Endodermal cell (in vitro differentiated cells): ENCODE results near the gene CDH13. TPM values are rescaled to one million over a fixed set of nuclear protein-coding genes. Genes with fewer than 3 reads are reported as not detected.

Source experiments
- DNase-seq: peaks from one replicate; pipeline ENCODE4 v3.0.0-alpha.2; 2017
- H3K27ac ChIP-seq: 2 replicates; pipeline ENCODE4 v1.5.1; 2013; ENCODE audit warnings: mild to moderate bottlenecking, low read depth, low read length, moderate library complexity
- H3K27me3 ChIP-seq: 2 replicates; pipeline ENCODE4 v1.6.1; 2013; ENCODE audit warnings: mild to moderate bottlenecking, low read length, moderate library complexity; ENCODE audit not compliant: insufficient read depth, control insufficient read depth, poor library complexity, severe bottlenecking
- H3K36me3 ChIP-seq: 2 replicates; pipeline ENCODE4 v1.7.0; 2013; ENCODE audit warnings: mild to moderate bottlenecking, low read length, moderate library complexity; ENCODE audit not compliant: control insufficient read depth, insufficient read depth
- H3K4me1 ChIP-seq: one replicate; pipeline ENCODE4 v1.7.0; 2013; ENCODE audit warnings: low read length; ENCODE audit not compliant: control insufficient read depth, insufficient read depth
- H3K4me3 ChIP-seq: 2 replicates; pipeline ENCODE4 v1.5.1; 2013; ENCODE audit warnings: mild to moderate bottlenecking, low read length, moderate library complexity
- H3K9ac ChIP-seq: 2 replicates; pipeline ENCODE4 v1.6.1; 2013; ENCODE audit warnings: mild to moderate bottlenecking, low read length, moderate library complexity; ENCODE audit not compliant: poor library complexity, severe bottlenecking; ENCODE audit errors: extremely low read depth
- H3K9me3 ChIP-seq: 2 replicates; pipeline ENCODE4 v1.6.1; 2013; ENCODE audit warnings: mild to moderate bottlenecking, low read length, moderate library complexity; ENCODE audit not compliant: control insufficient read depth
- H3K27ac Mint-ChIP-seq: 2 replicates; pipeline ENCODE4 v1.8.0; 2020; ENCODE audit warnings: mixed read lengths
- H3K27me3 Mint-ChIP-seq: 2 replicates; pipeline ENCODE4 v1.8.0; 2021; ENCODE audit warnings: mild to moderate bottlenecking, mixed read lengths; ENCODE audit not compliant: insufficient read depth
- H3K36me3 Mint-ChIP-seq: 2 replicates; pipeline ENCODE4 v1.8.0; 2020; ENCODE audit warnings: low read depth, mixed read lengths
- H3K4me1 Mint-ChIP-seq: 2 replicates; pipeline ENCODE4 v1.8.0; 2020; ENCODE audit warnings: mixed read lengths
- H3K4me3 Mint-ChIP-seq: 2 replicates; pipeline ENCODE4 v1.8.0; 2020; ENCODE audit warnings: mild to moderate bottlenecking, moderate library complexity, mixed read lengths
- H3K9me3 Mint-ChIP-seq: 2 replicates; pipeline ENCODE4 v1.8.0; 2020; ENCODE audit warnings: mild to moderate bottlenecking, mixed read lengths
- WGBS, 2 experiments: methylation state at CpG; one replicate each; pipeline versions ENCODE4 v1.1.5 to v1.1.7; 2013; ENCODE audit warnings: missing lambda C conversion rate in 2 of 2, mixed read lengths in 1 of 2; ENCODE audit not compliant: insufficient coverage in 1 of 2, insufficient read length in 1 of 2; 5-methylcytosine and 5-hydroxymethylcytosine counted together
- total RNA-seq, 2 donors: library from RNA; stranded (reverse); fragmentation: NEBNext Ultra II Directional in 1 of 2; extraction: Animal tissue kit (Norgen Biotek cat#: 25700) in 1 of 2; gene quantifications; 2 replicates in 1 of 2; 3 replicates in 1 of 2; pipeline ENCODE4 v1.2.1, GENCODE V29; 2021
- TF ChIP-seq, protein P1 (sequence below): fragments of 200-600 bp; sonication (generic); conservative IDR thresholded peaks from 2 replicates; pipeline ENCODE4 v1.5.0; 2021; ENCODE audit warnings: antibody characterized with exemption, mild to moderate bottlenecking

CDH13 gene
- total RNA-seq, 2 donors from 2014 or later: 0.86 to 1.8 TPM

DNA sequence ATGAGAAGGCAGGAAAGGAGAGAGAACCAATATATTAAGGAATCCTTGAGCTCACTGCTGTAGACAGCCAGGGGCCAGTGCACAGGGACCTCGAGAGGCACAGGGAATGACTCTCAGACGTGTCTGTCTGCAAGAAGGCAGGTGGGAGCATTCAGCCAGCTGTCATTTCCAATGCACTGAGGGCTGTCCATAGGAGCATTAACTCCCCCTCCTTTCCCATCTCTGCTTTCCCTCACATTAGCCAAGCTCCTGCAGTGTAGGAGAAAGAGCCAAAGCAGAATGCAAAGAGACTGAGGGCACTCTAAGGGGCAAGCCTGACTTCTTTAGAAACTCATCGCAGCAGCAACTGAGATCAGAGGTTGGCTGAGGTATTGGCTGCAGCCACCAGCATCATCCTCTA, 218.3 kb downstream of the CDH13 start:
- H3K4me3 Mint-ChIP-seq: no peak overlapping the region
- H3K9me3 Mint-ChIP-seq: peaks cover 40% of the 10 kb centered on the region
- Histone ChIP-seq H3K4me3 (no peak overlapping the region), H3K27me3 (no peaks in the 10 kb centered on the region), H3K36me3 (no peaks in the 10 kb centered on the region), H3K27ac (peak overlapping the region; percentile 20), H3K9me3 (peaks cover 35% of the 10 kb centered on the region), H3K9ac (no peak overlapping the region), H3K4me1 (no peaks in the 10 kb centered on the region)
- peaks cover 2% of the 10 kb centered on the region for H3K27me3 Mint-ChIP-seq
- 70 to 85% methylated on average over 3 of the region's 3 CpGs for WGBS, 2 experiments
- peaks cover 9% of the 10 kb centered on the region for H3K4me1 Mint-ChIP-seq
- H3K36me3 Mint-ChIP-seq: peaks cover 4% of the 10 kb centered on the region
- TF ChIP-seq, protein P1, sequence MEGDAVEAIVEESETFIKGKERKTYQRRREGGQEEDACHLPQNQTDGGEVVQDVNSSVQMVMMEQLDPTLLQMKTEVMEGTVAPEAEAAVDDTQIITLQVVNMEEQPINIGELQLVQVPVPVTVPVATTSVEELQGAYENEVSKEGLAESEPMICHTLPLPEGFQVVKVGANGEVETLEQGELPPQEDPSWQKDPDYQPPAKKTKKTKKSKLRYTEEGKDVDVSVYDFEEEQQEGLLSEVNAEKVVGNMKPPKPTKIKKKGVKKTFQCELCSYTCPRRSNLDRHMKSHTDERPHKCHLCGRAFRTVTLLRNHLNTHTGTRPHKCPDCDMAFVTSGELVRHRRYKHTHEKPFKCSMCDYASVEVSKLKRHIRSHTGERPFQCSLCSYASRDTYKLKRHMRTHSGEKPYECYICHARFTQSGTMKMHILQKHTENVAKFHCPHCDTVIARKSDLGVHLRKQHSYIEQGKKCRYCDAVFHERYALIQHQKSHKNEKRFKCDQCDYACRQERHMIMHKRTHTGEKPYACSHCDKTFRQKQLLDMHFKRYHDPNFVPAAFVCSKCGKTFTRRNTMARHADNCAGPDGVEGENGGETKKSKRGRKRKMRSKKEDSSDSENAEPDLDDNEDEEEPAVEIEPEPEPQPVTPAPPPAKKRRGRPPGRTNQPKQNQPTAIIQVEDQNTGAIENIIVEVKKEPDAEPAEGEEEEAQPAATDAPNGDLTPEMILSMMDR: no peak
- no peak for DNase-seq
- no peak overlapping the region for H3K27ac Mint-ChIP-seq

DNA sequence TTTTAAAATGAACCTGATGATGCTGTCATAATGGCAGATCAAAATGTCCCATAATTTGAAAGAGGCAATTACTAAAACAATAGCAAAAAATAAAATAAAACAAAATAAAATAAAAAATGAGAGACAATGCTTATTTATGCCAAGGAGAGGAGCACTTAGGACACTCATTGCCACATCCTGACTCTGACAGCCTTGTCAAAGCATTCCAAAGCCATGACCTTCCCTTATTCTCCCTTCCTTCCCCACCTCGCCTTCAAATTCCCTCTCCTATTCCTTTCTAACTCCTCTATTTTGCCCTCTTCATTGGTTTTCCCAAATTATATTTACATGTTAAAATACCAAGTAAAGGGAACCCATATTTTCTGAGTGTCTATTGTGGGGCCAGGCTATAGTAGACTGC, 220.0 kb downstream of the CDH13 start:
- no peaks in the 10 kb centered on the region for H3K36me3 ChIP-seq
- no peaks in the 10 kb centered on the region for H3K27me3 ChIP-seq
- Mint-ChIP-seq H3K4me1 (peaks cover 9% of the 10 kb centered on the region), H3K36me3 (peaks cover 4% of the 10 kb centered on the region), H3K27me3 (no peaks in the 10 kb centered on the region), H3K4me3 (no peak overlapping the region), H3K27ac (no peak overlapping the region), H3K9me3 (peaks cover 29% of the 10 kb centered on the region)
- H3K4me1 ChIP-seq: no peaks in the 10 kb centered on the region
- WGBS, 2 experiments: 93% methylated on average over 1 of the region's 1 CpG; no CpG with 5 or more reads in 1 of the 2 experiments
- H3K4me3 ChIP-seq: no peak overlapping the region
- H3K27ac ChIP-seq: no peak overlapping the region
- TF ChIP-seq, protein P1: no peak
- H3K9me3 ChIP-seq: peaks cover 32% of the 10 kb centered on the region
- DNase-seq: no peak
- H3K9ac ChIP-seq: no peak overlapping the region

DNA sequence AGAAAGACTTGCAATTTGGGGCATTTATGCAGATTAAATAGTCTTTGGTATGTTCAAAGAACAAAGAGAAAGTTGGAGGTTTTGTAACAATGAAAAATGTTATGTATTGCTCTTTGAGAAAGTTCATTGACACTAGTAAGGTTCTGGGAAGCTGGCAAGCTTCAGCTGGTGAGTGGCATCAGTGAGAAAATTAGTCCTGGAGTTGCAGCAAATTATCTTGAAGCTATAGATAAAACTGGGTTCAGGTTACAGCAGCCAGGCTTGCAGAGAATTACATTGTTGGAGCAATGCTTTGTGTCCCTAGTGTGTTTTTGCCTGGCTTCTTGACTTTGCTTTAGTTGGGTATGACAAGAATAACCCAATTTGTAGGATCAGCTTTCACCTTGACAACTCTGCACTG, 221.2 kb downstream of the CDH13 start:
- Histone ChIP-seq H3K9me3 (peaks cover 22% of the 10 kb centered on the region), H3K27me3 (no peaks in the 10 kb centered on the region), H3K4me1 (no peaks in the 10 kb centered on the region), H3K4me3 (peak overlapping the region; percentile 37), H3K9ac (no peak overlapping the region), H3K27ac (no peak overlapping the region), H3K36me3 (no peaks in the 10 kb centered on the region)
- Mint-ChIP-seq H3K4me3 (no peak overlapping the region), H3K27me3 (peaks cover 1% of the 10 kb centered on the region), H3K36me3 (peaks cover 4% of the 10 kb centered on the region), H3K4me1 (peaks cover 9% of the 10 kb centered on the region), H3K9me3 (peaks cover 24% of the 10 kb centered on the region), H3K27ac (no peak overlapping the region)
- no peak for DNase-seq
- TF ChIP-seq, protein P1: no peak
